ENCODE data around the gene FER. TPM values are rescaled to one million over a fixed set of nuclear protein-coding genes. Genes with fewer than 3 reads are reported as not detected.
"Not testable (repeated sequence)": the region's sequence is repeated elsewhere in the genome, so short reads cannot be mapped to it uniquely, and the experiment has no call there.

Gene FER
- total RNA-seq, 1 experiment from 2014 or later = 20.6 TPM

DNA sequence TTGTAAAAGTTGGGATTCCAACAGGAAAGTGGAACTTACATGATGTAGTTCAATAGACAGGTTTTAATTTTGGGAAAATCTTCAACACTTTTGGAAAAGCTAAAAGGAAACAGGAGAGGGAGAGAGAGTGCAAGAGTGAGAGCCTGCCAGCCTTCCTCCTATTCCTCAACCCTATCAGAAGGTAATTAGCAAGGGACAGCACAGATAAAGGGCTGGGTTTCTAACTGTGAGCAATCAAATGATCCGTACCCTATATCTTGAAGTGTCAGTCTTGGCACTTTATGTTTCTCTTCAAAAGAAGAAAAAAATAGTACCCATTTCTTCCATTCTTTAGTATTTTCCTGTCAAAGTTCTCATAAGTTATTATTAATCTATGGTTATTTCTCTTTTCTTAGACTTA is 79.4 kb downstream of the FER start:
- Histone ChIP-seq H4K20me1 (ENCODE audit: insufficient read depth) (no peaks in the 10 kb centered on the region), H3K4me1 (replicated peaks; ENCODE audit: insufficient read depth) (no peaks in the 10 kb centered on the region), H3K4me3 (no peak overlapping the region), H3K9me3 (ENCODE audit: insufficient read depth, low read depth) (no peaks in the 10 kb centered on the region), H3F3A (ENCODE audit: insufficient read depth, low read depth) (no peaks in the 10 kb centered on the region), H3K27me3 (ENCODE audit: insufficient read depth, low read depth) (no peaks in the 10 kb centered on the region), H3K4me2 (no peak overlapping the region), H3K9me2 (ENCODE audit: insufficient read depth) (no peaks in the 10 kb centered on the region), H3K79me2 (ENCODE audit: low read depth) (no peaks in the 10 kb centered on the region), H2AFZ (no peak overlapping the region), H3K36me3 (ENCODE audit: low read depth) (no peaks in the 10 kb centered on the region), H3K27ac (no peak overlapping the region)
- CTCF ChIA-PET = no interaction called here
- intact Hi-C loops (cut with micrococcal nuclease; ENCODE audit: unreplicated experiment) = no loop called here
- DNase-seq = no peak
- POLR2A ChIA-PET (ENCODE audit: unreplicated experiment) = no interaction called here
- no peak for TF ChIP-seq EZH2 (IDR thresholded peaks at IDR 0.05; ENCODE audit: low read depth)
- TF ChIP-seq, protein P1, sequence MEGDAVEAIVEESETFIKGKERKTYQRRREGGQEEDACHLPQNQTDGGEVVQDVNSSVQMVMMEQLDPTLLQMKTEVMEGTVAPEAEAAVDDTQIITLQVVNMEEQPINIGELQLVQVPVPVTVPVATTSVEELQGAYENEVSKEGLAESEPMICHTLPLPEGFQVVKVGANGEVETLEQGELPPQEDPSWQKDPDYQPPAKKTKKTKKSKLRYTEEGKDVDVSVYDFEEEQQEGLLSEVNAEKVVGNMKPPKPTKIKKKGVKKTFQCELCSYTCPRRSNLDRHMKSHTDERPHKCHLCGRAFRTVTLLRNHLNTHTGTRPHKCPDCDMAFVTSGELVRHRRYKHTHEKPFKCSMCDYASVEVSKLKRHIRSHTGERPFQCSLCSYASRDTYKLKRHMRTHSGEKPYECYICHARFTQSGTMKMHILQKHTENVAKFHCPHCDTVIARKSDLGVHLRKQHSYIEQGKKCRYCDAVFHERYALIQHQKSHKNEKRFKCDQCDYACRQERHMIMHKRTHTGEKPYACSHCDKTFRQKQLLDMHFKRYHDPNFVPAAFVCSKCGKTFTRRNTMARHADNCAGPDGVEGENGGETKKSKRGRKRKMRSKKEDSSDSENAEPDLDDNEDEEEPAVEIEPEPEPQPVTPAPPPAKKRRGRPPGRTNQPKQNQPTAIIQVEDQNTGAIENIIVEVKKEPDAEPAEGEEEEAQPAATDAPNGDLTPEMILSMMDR (conservative IDR thresholded peaks at IDR 0.05) = no peak
- no TSS peak for BruUV-seq (replicated peaks)

DNA sequence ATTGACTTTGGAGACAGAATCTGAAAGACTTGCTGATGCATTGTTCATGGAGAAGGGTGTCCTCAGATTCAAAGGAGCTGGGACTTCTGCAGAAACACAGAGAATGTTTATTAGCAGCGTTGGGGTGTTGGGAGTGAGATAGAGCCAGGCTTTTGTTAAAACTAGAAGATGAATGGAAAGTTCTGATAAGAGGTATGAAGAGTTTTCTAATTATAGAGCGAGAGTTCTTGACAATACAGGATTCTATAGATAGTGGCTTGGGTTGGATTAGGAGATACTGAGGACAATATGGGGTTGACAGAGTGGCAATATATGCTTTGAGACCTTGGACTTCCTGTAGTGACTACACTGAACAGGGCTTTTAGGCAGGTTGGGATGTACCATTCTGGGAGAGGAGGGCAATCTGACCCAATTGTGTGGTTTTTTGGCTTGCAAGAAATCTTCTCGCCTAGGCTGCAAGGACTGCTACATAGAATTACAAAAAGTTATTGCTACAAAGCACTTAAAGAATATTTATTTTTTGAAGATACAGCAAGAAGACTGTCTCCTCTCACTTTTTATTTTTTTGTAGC is 83.1 kb downstream of the FER start:
- CTCF ChIA-PET = no interaction called here
- Histone ChIP-seq H3K36me3 (ENCODE audit: low read depth) (no peaks in the 10 kb centered on the region), H4K20me1 (ENCODE audit: insufficient read depth) (no peaks in the 10 kb centered on the region), H3K27ac (no peak overlapping the region), H3K79me2 (ENCODE audit: low read depth) (no peaks in the 10 kb centered on the region), H3K9me3 (ENCODE audit: insufficient read depth, low read depth) (no peaks in the 10 kb centered on the region), H3K4me1 (replicated peaks; ENCODE audit: insufficient read depth) (no peaks in the 10 kb centered on the region), H3K27me3 (ENCODE audit: insufficient read depth, low read depth) (no peaks in the 10 kb centered on the region), H3K9me2 (ENCODE audit: insufficient read depth) (no peaks in the 10 kb centered on the region), H2AFZ (no peak overlapping the region), H3F3A (ENCODE audit: insufficient read depth, low read depth) (no peaks in the 10 kb centered on the region), H3K4me2 (no peak overlapping the region), H3K4me3 (no peak overlapping the region)
- DNase-seq = no peak
- BruUV-seq (replicated peaks) = no TSS peak
- TF ChIP-seq EZH2 (IDR thresholded peaks at IDR 0.05; ENCODE audit: low read depth) = no peak
- TF ChIP-seq, protein P1 (conservative IDR thresholded peaks at IDR 0.05) = no peak
- intact Hi-C loops (cut with micrococcal nuclease; ENCODE audit: unreplicated experiment) = no loop called here
- POLR2A ChIA-PET (ENCODE audit: unreplicated experiment) = no interaction called here

DNA sequence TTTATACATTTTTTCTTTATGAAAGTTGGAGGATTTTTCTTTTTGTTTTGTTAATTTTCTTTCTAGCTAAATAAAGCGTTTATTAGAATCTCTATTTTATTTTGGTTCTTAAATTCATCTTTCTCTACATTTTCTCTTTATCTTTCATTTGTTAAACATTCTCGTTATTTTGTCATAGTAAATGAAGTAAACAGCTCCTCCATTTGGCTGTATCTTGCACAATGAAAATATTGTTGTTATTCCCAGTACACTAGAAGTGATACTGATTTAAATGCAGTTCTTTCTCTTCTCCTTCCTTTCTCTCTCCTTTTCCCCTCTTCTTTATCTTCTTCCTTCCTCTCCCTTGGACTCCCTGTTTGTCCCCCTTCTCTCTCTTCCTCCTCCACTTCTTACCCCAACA is 88.8 kb downstream of the FER start:
- Histone ChIP-seq H3F3A (ENCODE audit: insufficient read depth, low read depth) (no peaks in the 10 kb centered on the region), H3K9me2 (ENCODE audit: insufficient read depth) (no peaks in the 10 kb centered on the region), H3K79me2 (ENCODE audit: low read depth) (no peaks in the 10 kb centered on the region), H3K4me2 (no peak overlapping the region), H3K4me3 (no peak overlapping the region), H3K4me1 (replicated peaks; ENCODE audit: insufficient read depth) (no peaks in the 10 kb centered on the region), H3K9me3 (ENCODE audit: insufficient read depth, low read depth) (no peaks in the 10 kb centered on the region), H3K27me3 (ENCODE audit: insufficient read depth, low read depth) (no peaks in the 10 kb centered on the region), H2AFZ (no peak overlapping the region), H3K27ac (no peak overlapping the region), H3K36me3 (ENCODE audit: low read depth) (no peaks in the 10 kb centered on the region), H4K20me1 (ENCODE audit: insufficient read depth) (no peaks in the 10 kb centered on the region)
- ChIA-PET POLR2A (ENCODE audit: unreplicated experiment) (no interaction called here), CTCF (no interaction called here)
- no peak for DNase-seq
- intact Hi-C loops (cut with micrococcal nuclease; ENCODE audit: unreplicated experiment) = no loop called here
- TF ChIP-seq, protein P1 (conservative IDR thresholded peaks at IDR 0.05) = no peak
- no peak for TF ChIP-seq EZH2 (IDR thresholded peaks at IDR 0.05; ENCODE audit: low read depth)
- no TSS peak for BruUV-seq (replicated peaks)

DNA sequence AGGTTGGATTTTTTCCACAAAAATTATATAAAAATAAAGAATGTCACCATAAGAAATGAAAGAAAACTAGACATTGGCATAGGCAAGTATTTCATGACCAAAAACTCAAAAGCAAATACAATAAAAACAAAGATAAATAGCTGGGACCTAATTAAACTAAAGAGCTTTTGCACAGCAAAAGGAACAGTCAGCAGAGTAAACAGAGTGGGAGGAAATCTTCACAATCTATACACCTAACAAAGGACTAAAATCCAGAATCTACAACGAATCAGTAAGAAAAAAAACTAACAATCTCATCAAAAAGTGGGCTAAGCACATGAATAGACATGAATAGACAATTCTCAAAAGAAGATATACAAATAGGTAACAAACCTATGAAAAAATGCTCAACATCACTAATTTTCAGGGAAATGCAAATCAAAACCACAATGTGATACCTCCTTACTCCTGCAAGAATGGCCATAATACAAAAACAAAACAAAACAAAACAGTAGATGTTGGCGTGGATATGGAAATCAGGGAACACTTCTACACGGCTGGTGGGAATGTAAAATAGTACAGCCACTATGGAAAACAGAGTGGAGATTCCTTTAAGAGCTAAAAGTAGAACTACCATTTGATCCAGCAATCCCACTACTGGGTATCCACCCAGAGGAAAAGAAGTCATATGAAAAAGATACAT is 94.7 kb downstream of the FER start:
- H3K9me3 ChIP-seq (ENCODE audit: insufficient read depth, low read depth); H4K20me1 ChIP-seq (ENCODE audit: insufficient read depth); H3K27me3 ChIP-seq (ENCODE audit: insufficient read depth, low read depth); H3K36me3 ChIP-seq (ENCODE audit: low read depth); DNase-seq; H3K27ac ChIP-seq; H3K79me2 ChIP-seq (ENCODE audit: low read depth); CTCF ChIA-PET; H3K4me3 ChIP-seq; H3K4me1 ChIP-seq (replicated peaks; ENCODE audit: insufficient read depth); H2AFZ ChIP-seq; H3F3A ChIP-seq (ENCODE audit: insufficient read depth, low read depth); POLR2A ChIA-PET (ENCODE audit: unreplicated experiment); intact Hi-C loops (cut with micrococcal nuclease; ENCODE audit: unreplicated experiment); BruUV-seq (replicated peaks); H3K9me2 ChIP-seq (ENCODE audit: insufficient read depth); H3K4me2 ChIP-seq: not testable (repeated sequence)

DNA sequence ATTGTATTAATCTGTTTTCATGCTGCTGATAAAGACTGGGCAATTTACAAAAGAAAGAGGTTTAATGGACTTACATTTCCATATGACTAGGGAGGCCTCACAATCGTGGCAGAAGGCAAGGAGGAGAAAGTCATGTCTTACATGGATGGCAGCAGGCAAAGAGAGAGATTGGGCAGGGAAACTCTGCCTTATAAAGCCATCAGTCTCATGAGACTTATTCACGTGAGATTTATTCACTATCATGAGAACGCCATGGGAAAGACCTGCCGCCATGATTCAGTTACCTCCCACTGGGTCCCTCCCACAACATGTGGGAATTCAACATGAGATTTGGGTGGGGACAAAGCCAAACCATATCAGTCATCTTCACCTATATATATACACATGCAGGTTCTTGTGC is 103.4 kb downstream of the FER start:
- H3K4me2 ChIP-seq; H4K20me1 ChIP-seq (ENCODE audit: insufficient read depth); CTCF ChIA-PET; BruUV-seq (replicated peaks); H3K79me2 ChIP-seq (ENCODE audit: low read depth); H3K9me2 ChIP-seq (ENCODE audit: insufficient read depth); H3K27ac ChIP-seq; H3K4me3 ChIP-seq; H3K9me3 ChIP-seq (ENCODE audit: insufficient read depth, low read depth); intact Hi-C loops (cut with micrococcal nuclease; ENCODE audit: unreplicated experiment); H3K4me1 ChIP-seq (replicated peaks; ENCODE audit: insufficient read depth); DNase-seq; POLR2A ChIA-PET (ENCODE audit: unreplicated experiment); H3K27me3 ChIP-seq (ENCODE audit: insufficient read depth, low read depth); H3F3A ChIP-seq (ENCODE audit: insufficient read depth, low read depth); H3K36me3 ChIP-seq (ENCODE audit: low read depth); H2AFZ ChIP-seq: not testable (repeated sequence)
